AG10803 (cell line): ENCODE measurements around the gene ERC1.

ENCODE experiments used
- DNase-seq: peaks from one replicate; pipeline ENCODE4 v3.0.0; 2010; ENCODE audit warnings: low read depth
- H3K4me3 ChIP-seq: 2 replicates; pipeline ENCODE4 v1.5.1; 2011; ENCODE audit warnings: mild to moderate bottlenecking, low read length, control low read depth
- CTCF ChIP-seq: conservative IDR thresholded peaks from 2 replicates; pipeline ENCODE4 v1.5.1; 2011; ENCODE audit warnings: mild to moderate bottlenecking, low read length, control low read depth, inconsistent platforms

The ERC1 gene

GRCh38 chr12:1300460-1300859 is 309.4 kb downstream of the ERC1 start:
- no peak overlapping the region for H3K4me3 ChIP-seq
- TF ChIP-seq CTCF, result no peak
- DNase-seq, result no peak

- no peak overlapping the region for H3K4me3 ChIP-seq
- TF ChIP-seq CTCF, result no peak
- no peak for DNase-seq
Measured at GRCh38 chr12:1302201-1302870, 311.3 kb downstream of the ERC1 start.

- no peak for TF ChIP-seq CTCF
- no peak for DNase-seq
- no peak overlapping the region for H3K4me3 ChIP-seq
Measured at GRCh38 chr12:1305063-1305434, 314.0 kb downstream of the ERC1 start.

- H3K4me3 ChIP-seq, result no peak overlapping the region
- TF ChIP-seq CTCF, result no peak
- no peak for DNase-seq
Measured at GRCh38 chr12:1305791-1306500, 314.9 kb downstream of the ERC1 start.

GRCh38 chr12:1306817-1307216 is 315.8 kb downstream of the ERC1 start:
- DNase-seq, result no peak
- TF ChIP-seq CTCF, result no peak
- H3K4me3 ChIP-seq, result no peak overlapping the region

- DNase-seq, result no peak
- TF ChIP-seq CTCF, result no peak
- no peak overlapping the region for H3K4me3 ChIP-seq
Measured at GRCh38 chr12:1307796-1308195, 316.8 kb downstream of the ERC1 start.

- H3K4me3 ChIP-seq, result no peak overlapping the region
- no peak for DNase-seq
- no peak for TF ChIP-seq CTCF
Measured at GRCh38 chr12:1309613-1310012, 318.6 kb downstream of the ERC1 start.
